Endothelial cell of umbilical vein (primary cell): ENCODE measurements around the gene SOX12.

Experiments used
- POLR2A ChIP-seq: IDR thresholded peaks from 2 replicates; pipeline ENCODE4 v1.6.1; 2012; ENCODE audit warnings: low read depth, mild to moderate bottlenecking, control low read depth, low read length
- TF ChIP-seq, protein P1 (sequence below): IDR thresholded peaks from 2 replicates; pipeline ENCODE4 v1.6.1; 2011; ENCODE audit not compliant: insufficient read depth, insufficient read length

DNA sequence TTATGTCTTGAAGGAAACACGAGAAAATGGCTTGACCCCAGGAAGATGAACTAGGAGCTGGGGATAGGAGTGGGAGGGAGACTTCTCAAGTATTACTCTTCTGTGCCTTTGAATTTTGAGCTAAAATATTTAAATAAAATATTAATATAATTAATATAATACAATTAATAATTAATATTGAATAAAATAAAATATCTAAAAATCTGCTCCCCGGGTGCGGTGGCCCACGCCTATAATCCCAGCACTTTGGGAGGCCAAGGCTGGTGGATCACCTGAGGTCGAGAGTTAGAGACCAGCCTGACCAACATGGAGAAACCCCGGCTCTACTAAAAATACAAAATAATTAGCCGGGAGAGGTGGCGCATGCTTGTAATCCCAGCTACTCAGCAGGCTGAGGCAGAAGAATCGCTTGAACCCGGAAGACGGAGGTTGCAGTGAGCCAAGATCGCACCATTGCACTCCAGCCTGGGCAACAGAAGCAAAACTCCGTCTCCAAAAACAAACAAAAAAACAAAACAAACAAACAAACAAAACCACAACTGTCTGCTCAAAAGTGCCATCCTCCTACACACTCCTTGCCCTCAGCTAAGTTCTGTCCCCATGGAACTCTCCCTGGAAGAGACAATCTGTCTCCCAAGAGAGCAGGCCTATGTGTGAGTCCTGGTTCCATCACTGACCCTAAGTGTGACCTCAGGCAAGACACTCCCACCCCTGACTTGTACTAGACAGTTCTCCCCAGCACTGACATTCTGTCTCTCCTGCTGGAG, 41.5 kb downstream of the SOX12 start:
- TF ChIP-seq, protein P1, sequence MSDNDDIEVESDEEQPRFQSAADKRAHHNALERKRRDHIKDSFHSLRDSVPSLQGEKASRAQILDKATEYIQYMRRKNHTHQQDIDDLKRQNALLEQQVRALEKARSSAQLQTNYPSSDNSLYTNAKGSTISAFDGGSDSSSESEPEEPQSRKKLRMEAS: no peak
- TF ChIP-seq POLR2A: no peak
